Calu3 (cell line): ENCODE measurements around the gene KDM4B. TPM values are rescaled to one million over a fixed set of nuclear protein-coding genes. Genes with fewer than 3 reads are reported as not detected.

ENCODE experiments used
- BruUV-seq: library from RNA; stranded (reverse); fragments of 400-500 nt; replicated peaks from 2 replicates; lab custom pipeline; 2021; lab: Mats Ljungman, UMichigan
- CTCF ChIA-PET: fragments of 300-600 bp; sonication (Branson Sonifier 250); formaldehyde crosslinking; loops from one replicate; lab custom pipeline; 2022; ENCODE audit warnings: antibody characterized with exemption; lab: Charles Lee
- DNase-seq: peaks from one replicate; pipeline ENCODE4 v3.0.0; 2022
- H3K27ac Mint-ChIP-seq: one replicate; pipeline ENCODE4 v1.8.0; 2022; ENCODE audit warnings: mixed read lengths; ENCODE audit not compliant: unreplicated experiment
- H3K27me3 Mint-ChIP-seq: one replicate; pipeline ENCODE4 v1.8.0; 2022; ENCODE audit warnings: mixed read lengths; ENCODE audit not compliant: unreplicated experiment
- H3K36me3 Mint-ChIP-seq: one replicate; pipeline ENCODE4 v1.8.0; 2022; ENCODE audit warnings: mild to moderate bottlenecking, moderate library complexity, mixed read lengths; ENCODE audit not compliant: insufficient read depth, unreplicated experiment
- H3K4me1 Mint-ChIP-seq: one replicate; pipeline ENCODE4 v1.8.0; 2022; ENCODE audit warnings: mild to moderate bottlenecking, low read depth, mixed read lengths; ENCODE audit not compliant: unreplicated experiment
- H3K4me3 Mint-ChIP-seq: one replicate; pipeline ENCODE4 v1.8.0; 2022; ENCODE audit warnings: mild to moderate bottlenecking, low read depth, moderate library complexity, mixed read lengths; ENCODE audit not compliant: unreplicated experiment
- H3K9me3 Mint-ChIP-seq: one replicate; pipeline ENCODE4 v1.8.0; 2022; ENCODE audit warnings: low read depth, mixed read lengths; ENCODE audit not compliant: unreplicated experiment
- intact Hi-C: fragments of 100-400 bp; cut with micrococcal nuclease; formaldehyde crosslinking; loops from one replicate; pipeline ENCODE4 v1.10.0; 2022; ENCODE audit not compliant: unreplicated experiment
- total RNA-seq: library from RNA; stranded (reverse); gene quantifications from 2 replicates; pipeline ENCODE4 v1.2.3, GENCODE V29; 2022
- TF ChIP-seq, protein P1 (sequence below): fragments of 200-600 bp; IDR thresholded peaks from one replicate; pipeline ENCODE4 v1.8.0; 2022; ENCODE audit warnings: antibody characterized with exemption; ENCODE audit not compliant: unreplicated experiment

Gene KDM4B
- total RNA-seq, 1 experiment from 2014 or later: 13.9 TPM

DNA sequence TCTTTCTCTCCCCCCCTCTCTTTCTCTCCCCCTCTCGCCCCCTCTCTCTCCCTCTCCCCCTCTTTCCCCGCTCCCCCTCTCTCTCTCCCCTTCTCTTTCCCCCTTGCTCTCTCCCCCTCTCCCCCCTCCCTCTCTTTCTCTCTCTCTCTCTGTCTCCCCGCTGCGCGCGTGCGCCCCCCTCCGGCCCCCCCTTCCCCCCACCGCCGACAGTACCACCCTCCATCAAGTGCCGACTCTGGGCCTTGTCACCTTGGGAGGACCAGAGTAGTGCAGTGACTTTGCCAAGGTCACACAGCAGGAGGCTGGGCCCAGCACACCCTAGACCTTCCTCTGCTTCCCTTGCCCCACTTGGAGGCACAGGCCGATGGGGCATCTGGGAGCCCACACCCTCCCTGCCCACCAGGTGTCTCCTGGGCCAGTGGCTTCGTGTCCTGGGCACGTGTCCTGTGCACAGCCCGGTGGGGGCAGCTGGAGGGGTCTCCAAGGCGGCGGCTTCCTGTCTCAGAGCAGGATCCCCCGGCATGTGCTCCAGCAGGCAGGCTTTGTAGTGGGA is 121.6 kb downstream of the KDM4B start:
- no peak for DNase-seq
- no peaks in the 10 kb centered on the region for H3K4me1 Mint-ChIP-seq
- TF ChIP-seq, protein P1, sequence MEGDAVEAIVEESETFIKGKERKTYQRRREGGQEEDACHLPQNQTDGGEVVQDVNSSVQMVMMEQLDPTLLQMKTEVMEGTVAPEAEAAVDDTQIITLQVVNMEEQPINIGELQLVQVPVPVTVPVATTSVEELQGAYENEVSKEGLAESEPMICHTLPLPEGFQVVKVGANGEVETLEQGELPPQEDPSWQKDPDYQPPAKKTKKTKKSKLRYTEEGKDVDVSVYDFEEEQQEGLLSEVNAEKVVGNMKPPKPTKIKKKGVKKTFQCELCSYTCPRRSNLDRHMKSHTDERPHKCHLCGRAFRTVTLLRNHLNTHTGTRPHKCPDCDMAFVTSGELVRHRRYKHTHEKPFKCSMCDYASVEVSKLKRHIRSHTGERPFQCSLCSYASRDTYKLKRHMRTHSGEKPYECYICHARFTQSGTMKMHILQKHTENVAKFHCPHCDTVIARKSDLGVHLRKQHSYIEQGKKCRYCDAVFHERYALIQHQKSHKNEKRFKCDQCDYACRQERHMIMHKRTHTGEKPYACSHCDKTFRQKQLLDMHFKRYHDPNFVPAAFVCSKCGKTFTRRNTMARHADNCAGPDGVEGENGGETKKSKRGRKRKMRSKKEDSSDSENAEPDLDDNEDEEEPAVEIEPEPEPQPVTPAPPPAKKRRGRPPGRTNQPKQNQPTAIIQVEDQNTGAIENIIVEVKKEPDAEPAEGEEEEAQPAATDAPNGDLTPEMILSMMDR: no peak
- H3K9me3 Mint-ChIP-seq: no peaks in the 10 kb centered on the region
- H3K36me3 Mint-ChIP-seq: peaks cover 5% of the 10 kb centered on the region
- H3K4me3 Mint-ChIP-seq: no peak overlapping the region
- intact Hi-C loops: no loop called here
- no peak overlapping the region for H3K27ac Mint-ChIP-seq
- no peaks in the 10 kb centered on the region for H3K27me3 Mint-ChIP-seq
- CTCF ChIA-PET: no interaction called here
- no TSS peak for BruUV-seq

DNA sequence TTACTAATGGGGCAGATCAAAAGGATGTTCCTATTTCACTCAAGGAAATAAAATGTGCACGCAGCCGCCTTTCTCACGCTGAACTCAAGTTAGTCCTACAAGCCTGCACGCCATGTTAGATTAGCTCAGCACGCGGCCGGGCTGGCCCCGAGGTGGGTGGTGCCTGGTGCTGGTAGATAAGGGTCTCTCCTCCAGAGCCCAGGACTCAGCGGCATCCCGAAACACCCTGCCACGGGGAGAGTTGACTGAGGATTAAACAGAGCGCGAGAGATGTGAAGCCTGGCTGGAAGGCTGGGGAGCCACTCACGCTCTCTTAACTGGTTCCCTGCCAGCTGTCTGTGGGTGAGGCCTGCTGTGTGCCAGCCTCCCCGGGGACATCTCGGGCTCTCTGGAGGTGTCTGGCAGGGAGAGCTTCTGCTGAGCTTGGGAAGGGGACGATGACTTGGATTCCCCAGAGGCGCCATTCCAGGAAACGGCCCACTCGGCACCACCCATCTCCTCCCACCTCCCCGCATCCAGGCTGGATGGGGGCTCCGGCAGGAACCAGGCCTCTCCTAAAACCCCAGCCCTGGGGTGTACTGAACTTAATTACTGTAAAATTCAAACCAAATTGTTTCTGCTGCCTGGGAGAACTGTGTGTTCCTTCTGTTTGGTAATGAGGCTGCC is 122.2 kb downstream of the KDM4B start:
- TF ChIP-seq, protein P1: no peak
- peaks cover 5% of the 10 kb centered on the region for H3K36me3 Mint-ChIP-seq
- H3K27ac Mint-ChIP-seq: no peak overlapping the region
- H3K27me3 Mint-ChIP-seq: no peaks in the 10 kb centered on the region
- CTCF ChIA-PET: no interaction called here
- no peak for DNase-seq
- H3K4me1 Mint-ChIP-seq: no peaks in the 10 kb centered on the region
- BruUV-seq: no TSS peak
- intact Hi-C loops: no loop called here
- no peaks in the 10 kb centered on the region for H3K9me3 Mint-ChIP-seq
- H3K4me3 Mint-ChIP-seq: no peak overlapping the region

DNA sequence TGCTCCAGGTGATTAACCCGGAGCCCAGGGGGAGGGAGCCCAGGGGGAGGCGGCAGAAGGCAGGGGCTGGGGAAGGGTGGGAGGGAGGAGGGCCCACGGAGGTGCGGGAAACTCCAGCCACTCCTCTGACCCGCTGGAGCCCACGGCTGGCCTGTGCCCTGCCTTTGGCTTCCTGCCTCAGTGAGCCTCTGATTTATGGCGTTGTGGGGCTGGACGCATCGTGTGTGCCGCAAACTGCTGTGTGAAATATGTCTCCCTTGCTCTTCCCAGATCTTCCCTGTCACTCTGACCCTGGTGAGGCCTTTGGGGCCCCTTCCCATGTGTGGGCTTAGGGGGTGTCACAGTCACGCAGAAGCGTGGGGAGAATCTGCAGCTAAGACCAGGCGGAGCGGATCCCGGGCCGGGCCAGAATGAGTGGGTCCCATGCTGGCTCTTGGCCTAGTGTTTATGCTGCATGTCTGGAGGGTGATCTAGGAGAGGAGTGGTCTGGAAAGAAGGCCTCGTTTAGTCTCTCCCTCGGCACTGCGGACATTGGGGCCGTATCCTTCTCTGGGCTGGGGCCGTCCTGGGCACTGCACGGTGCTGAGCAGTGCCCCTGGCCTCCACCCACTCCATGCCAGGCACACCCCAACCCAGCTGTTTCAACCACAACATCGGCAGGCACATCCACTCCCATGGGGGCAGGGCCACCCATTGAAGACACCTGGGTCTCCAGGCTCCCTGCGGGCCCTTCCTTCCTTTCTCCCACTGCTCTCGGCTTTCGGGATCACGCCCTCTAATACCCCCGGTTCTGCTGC is 123.0 kb downstream of the KDM4B start:
- TF ChIP-seq, protein P1: no peak
- intact Hi-C loops: no loop called here
- BruUV-seq: no TSS peak
- Mint-ChIP-seq H3K4me3 (no peak overlapping the region), H3K4me1 (no peaks in the 10 kb centered on the region), H3K9me3 (no peaks in the 10 kb centered on the region), H3K27me3 (no peaks in the 10 kb centered on the region), H3K27ac (no peak overlapping the region), H3K36me3 (peaks cover 5% of the 10 kb centered on the region)
- CTCF ChIA-PET: no interaction called here
- no peak for DNase-seq

DNA sequence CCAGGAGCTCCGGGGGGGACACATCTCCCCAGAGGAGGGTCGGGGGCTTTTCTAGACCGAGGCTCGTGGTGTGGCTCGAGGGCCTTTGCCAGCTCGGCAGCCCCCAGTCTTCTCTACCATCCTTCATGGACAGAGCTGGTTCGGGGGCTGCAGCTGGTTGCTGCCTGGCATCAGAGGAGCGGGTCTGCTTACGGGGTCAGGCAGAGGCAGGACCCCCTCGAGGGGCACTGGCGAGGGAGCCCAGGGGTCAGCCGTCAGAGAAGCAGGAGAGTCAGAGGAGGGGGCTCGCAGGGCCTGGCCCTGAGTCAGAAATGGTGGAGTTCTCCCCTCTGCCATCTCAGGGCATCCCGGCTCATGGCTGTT is 123.5 kb downstream of the KDM4B start:
- no TSS peak for BruUV-seq
- Mint-ChIP-seq H3K27me3 (no peaks in the 10 kb centered on the region), H3K9me3 (no peaks in the 10 kb centered on the region), H3K4me1 (no peaks in the 10 kb centered on the region), H3K36me3 (peaks cover 5% of the 10 kb centered on the region), H3K27ac (no peak overlapping the region), H3K4me3 (no peak overlapping the region)
- TF ChIP-seq, protein P1: no peak
- no peak for DNase-seq
- CTCF ChIA-PET: no interaction called here
- intact Hi-C loops: no loop called here
